Stimulated activated CD4-positive, alpha-beta T cell treated with anti-CD3 and anti-CD28 coated beads, Interleukin-4, amount 100 ng/mL, for 24 hours (primary cell): ENCODE measurements around the gene EEFSEC.

Source experiments
- DNase-seq: peaks from one replicate; pipeline ENCODE4 v3.0.0-alpha.2; 2020

Gene EEFSEC

GRCh38 chr3:128185630-128186447 is 32.6 kb downstream of the EEFSEC start:
- DNase-seq: no peak

DNA sequence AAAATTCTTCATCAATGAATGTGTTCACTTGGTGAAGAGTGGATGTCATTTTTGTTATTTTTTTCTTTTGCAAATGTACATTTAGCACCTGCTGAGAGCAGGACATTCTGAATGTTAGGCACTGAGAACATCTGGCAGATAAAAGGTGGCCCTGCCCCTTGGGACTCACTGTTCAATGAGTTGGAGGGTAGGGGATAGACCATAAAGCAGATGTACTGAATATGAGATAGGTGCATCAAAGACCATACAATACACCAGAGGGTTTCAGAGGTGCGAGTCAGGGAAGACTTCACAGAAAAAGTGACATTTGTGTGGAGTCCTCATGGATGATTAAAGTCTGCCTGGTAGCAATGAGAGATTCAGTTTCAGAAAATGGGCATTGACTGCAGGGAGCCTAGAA is 34.2 kb downstream of the EEFSEC start:
- no peak for DNase-seq

DNA sequence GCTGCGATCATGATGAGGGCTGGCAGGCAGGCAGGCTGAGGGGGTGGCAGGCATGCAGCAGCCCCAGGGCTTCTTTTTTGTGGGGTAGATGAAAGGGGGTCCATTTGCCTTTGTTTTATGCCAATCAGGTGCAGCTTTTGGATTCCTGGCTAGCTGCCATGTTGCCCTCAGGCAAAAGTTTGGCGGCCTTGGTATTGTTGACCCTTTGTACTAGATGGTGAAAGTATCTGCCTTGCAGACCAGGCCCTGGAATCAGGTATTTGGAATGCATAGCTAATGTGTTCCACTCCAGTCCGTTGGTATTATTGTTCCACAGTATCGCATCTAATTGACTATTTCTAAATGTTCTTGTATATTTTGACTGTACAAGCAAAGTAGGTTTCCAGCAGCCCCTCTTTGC is 35.0 kb downstream of the EEFSEC start:
- DNase-seq: no peak

DNA sequence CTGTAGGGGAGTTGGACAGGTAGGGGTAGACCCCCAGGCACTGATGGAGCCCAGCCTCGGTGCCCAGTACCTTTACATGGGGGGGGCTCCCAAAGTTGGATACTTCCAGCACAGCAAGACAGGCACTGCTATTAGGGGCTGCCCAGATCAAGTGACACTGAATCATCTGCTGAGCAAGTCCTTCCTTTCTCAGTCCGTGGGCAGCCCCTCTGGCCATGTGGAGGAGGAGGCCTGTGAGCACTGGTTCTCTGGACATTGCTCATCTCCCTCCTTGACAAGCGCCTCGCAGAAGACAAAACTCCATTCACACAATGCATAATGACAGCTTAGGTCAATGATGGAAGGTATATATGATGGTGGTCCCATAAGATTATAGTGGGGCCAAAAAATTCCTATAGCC is 35.7 kb downstream of the EEFSEC start:
- no peak for DNase-seq

DNA sequence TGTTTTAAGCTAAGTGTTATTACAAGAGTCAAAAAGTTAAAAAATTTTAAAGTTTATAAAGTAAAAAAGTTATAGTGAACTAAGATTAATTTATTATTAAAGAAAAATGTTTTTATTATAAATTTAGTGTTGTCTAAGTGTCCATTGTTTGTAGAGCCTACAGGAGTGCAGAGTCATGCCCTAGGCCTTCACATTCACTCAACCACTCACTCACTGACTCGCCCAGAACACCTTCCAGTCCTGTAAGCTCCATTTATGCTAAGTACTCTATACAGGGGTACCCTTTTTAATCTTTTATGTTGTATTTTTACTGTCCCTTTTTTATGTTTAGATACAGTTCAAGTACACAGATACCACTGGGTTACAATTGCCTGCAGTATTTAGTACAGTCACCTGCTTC is 37.2 kb downstream of the EEFSEC start:
- no peak for DNase-seq

- no peak for DNase-seq
Observed at GRCh38 chr3:128192131-128192530, 38.9 kb downstream of the EEFSEC start.

GRCh38 chr3:128193168-128193567 is 39.9 kb downstream of the EEFSEC start:
- no peak for DNase-seq

DNA sequence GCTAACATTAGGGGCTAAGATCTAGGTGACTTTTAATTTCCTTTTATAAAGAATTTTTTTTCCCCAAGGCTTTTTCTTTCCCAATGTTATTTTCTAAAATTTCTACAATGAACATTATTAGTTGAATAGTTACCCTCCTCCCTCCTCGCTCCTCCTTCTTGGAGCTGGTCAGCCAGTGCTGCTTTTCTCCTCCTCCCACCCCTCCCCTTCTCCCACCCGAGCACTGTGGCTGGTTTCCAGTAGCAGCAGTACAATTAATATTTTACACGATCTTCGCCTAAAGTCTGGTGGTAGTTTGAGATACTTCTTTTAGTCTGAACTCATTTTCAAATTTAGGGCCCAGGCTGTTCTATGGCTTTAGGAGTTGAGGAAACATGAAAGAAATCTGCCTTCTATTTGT is 41.6 kb downstream of the EEFSEC start:
- no peak for DNase-seq

GRCh38 chr3:128195369-128195768 is 42.1 kb downstream of the EEFSEC start:
- DNase-seq: no peak

GRCh38 chr3:128195802-128196201 is 42.5 kb downstream of the EEFSEC start:
- DNase-seq: no peak

DNA sequence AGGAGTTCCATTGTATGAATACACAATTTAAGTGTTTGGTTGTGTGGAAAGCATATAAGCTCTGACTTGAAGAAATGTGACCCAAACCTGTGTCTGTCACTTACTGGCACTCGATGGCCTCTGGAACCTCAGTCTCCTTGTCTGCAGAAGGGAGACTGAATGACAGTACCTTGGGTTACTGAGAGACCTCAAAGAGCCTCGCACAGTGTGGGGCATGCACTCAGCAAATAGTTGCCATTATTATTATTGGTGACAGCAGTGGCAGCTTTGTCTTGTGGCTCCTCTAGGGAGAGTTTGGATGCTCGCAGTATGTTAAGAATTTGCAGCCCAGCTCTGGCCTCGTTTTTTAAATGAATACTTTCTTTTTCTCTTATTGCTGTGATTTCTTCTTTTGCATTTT is 43.4 kb downstream of the EEFSEC start:
- DNase-seq: no peak

GRCh38 chr3:128197855-128198254 is 44.6 kb downstream of the EEFSEC start:
- DNase-seq: no peak

DNA sequence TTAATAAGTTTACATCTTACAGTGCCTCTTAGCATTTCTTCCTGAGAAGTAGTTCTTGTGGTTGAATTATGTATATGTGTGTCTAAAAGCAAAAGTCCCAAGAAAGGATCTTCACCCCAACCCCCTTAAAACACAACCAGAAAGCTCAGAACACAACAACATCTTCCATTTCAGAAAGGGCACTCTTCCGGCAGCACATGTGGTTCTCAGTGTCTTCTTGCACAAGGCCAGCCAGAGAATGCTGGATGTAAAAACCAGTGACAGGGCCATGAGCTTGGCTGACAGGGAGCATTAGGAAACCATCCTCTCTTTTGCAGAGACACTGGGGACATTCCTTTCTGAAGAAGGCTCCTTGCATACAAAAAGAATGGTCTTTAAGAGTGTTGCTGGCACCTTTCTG is 45.0 kb downstream of the EEFSEC start:
- DNase-seq: no peak

DNA sequence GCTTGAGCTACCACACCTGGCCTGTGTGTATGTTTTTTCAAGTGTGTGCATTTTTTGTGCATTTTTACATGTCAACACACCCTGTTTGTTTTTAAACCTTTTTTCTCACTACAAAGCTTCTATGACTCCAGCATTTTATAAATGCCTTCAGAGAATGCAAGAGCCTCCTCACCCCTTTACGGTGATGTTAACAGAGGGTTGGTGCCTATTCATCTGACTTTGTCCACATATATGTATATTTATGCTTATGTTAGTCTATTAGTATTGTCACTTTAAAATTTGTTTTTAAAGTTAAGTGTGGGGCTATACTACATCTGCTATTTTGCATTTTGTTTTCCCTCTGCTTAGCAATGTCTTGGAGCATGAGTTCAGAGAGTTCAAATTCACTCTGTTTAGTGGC is 45.8 kb downstream of the EEFSEC start:
- no peak for DNase-seq

DNA sequence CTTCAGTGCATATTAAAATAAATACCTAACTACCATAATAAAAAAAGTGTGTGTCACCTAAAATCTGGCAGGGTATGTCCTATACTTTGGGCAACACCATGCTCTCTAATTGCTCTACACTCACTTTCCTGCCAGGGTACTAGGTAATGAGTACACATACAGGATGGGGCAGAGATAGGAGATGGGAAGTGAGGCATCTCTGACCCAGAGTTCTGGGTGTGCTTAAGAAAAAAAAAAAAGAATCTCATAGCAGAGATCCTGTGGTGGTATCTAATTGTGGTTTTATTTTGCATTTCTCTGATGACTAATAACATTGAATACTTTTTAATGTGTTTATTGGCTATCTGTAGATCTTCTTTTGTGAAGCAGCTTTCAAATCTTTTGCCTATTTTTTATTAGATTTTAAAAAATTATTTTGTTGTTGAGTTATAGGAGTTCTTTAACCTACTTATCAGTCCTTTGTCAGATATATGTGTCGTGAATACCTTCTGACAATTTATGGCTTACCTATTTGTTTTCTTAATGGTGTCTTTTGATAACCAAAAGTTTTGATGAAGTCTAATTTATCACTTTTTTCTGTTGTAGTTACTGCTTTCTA is 48.0 kb downstream of the EEFSEC start:
- no peak for DNase-seq

DNA sequence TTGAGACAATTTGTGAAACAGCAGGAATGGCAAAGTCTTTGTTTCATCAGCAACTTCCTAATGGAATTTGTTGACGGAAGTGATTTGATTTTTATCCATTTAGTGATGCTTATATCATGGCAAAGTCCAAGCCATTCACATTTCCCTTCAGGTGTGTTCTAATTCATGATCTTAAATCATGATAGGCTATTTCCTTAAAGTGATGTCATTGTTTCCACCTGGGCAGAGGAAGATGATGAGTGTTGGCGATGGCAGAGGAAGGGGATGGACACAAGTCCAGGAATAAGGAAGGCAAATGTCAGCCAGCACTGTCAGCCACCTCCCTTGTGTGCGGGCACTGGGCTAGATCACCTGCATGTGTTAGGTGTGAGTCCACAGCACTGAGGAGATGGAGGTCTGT is 49.9 kb downstream of the EEFSEC start:
- DNase-seq: no peak

DNA sequence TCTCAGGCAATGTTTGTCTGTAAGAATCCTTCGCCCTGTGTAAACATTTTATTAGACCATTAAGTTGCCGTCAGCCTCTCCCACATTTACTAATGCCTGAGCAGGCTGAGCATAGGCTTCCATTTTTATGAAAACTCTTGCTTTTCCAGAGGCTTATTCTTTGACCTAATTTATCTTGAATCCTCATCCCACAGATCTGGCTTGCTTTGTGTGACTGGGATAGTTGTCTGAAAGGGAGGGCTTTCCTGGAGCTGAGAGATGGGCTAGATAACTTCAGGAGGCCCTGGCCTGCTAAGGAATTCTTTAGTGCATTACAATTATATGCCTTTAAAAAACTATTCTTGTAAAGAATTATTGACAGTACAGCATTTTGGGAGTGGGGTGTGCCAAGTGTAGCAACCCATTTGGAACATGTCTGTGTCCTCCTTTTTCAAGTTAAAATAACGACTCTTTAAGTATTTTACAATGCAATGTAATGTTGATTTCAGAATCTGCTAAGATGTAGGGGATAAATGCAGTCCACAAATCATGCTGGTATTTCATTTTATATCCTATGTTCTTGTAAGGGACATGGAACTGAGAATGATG is 52.4 kb downstream of the EEFSEC start:
- no peak for DNase-seq

GRCh38 chr3:128207951-128208350 is 54.7 kb downstream of the EEFSEC start:
- DNase-seq: no peak

- DNase-seq: no peak
Observed at GRCh38 chr3:128210711-128211110, 57.4 kb downstream of the EEFSEC start.

GRCh38 chr3:128214056-128214455 is 60.8 kb downstream of the EEFSEC start:
- DNase-seq: no peak

DNA sequence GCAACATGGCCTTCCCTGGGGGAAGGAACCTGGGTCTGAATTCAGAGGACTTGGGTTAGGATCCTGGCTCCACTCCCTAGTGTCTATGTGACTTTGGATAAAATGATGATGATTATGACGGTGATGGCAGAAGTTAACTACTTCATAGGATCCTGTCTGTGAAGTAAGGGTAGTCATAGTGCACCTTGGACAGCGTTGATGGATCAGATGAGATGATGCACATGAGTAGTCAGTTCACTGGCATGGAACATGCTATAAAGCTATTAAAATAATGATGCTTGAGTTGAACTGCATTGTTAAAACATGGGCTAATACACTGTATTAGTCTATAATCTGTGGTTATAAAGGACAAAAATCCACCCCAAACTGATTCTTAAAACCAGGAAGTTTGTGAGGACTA is 62.0 kb downstream of the EEFSEC start:
- DNase-seq: no peak

GRCh38 chr3:128215800-128216495 is 62.7 kb downstream of the EEFSEC start:
- DNase-seq: no peak

GRCh38 chr3:128217702-128218547 is 64.6 kb downstream of the EEFSEC start:
- DNase-seq: no peak
